ENCODE measurements around the gene UNC45A.

Gene UNC45A

DNA sequence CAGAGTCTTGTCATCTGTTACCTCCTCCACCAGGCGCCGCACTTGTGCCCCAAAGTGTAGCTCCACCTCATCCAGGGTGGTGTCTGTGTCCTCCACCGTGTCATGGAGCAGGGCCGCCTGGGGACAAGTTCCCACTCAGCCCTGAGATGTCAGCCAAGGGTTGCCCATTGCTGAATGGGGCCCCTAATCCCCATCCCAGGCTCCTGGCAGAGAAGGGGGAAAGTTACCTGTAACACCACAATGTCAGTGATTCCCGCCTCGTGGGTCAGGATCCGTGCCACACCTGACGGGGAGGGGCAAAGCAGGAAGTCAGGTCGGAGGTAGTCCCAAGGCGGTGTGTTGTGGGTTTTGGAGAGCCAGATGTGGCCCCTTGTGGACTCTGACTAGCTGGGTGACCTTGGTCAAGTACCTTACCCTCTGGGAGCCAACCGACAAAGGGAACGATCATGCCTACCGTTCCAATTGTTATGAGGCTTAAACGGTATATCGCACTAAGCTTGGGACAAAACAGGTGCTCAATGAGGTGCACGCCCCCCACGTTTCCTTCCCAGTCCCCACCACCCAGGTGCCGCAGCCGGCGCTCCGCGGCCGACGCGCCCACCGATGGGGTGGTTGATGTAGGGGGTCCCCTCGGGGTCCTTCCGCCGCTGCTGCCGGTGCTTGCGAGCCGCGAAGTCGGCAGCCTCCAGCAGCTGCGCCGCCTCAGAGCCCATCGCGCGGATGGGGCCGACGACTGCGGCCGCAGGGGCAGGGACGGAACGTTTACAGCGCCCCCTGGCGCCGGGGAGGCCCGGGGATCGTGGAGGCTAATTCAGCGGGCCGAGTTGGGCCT, 3.0 kb upstream of the UNC45A start, which contains the start of gene HDDC3:
Gene HDDC3, minus strand, starts transcription at position 722 of the 832 bp plus-strand sequence. Its CDS starts 9 bp downstream, at position 713.
- peak; percentile 66 for DNase-seq (ENCODE audit: low read depth)
- H3K4me3 ChIP-seq (ENCODE audit: low read depth, low read length), result peak within 1 kb of the TSS; percentile 91
- TF ChIP-seq, protein P1, sequence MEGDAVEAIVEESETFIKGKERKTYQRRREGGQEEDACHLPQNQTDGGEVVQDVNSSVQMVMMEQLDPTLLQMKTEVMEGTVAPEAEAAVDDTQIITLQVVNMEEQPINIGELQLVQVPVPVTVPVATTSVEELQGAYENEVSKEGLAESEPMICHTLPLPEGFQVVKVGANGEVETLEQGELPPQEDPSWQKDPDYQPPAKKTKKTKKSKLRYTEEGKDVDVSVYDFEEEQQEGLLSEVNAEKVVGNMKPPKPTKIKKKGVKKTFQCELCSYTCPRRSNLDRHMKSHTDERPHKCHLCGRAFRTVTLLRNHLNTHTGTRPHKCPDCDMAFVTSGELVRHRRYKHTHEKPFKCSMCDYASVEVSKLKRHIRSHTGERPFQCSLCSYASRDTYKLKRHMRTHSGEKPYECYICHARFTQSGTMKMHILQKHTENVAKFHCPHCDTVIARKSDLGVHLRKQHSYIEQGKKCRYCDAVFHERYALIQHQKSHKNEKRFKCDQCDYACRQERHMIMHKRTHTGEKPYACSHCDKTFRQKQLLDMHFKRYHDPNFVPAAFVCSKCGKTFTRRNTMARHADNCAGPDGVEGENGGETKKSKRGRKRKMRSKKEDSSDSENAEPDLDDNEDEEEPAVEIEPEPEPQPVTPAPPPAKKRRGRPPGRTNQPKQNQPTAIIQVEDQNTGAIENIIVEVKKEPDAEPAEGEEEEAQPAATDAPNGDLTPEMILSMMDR (IDR thresholded peaks at IDR 0.05; ENCODE audit: control insufficient read depth, extremely low read depth, insufficient read depth), result peak; percentile 95

GRCh38 chr15:90932660-90932991, 2.5 kb upstream of the UNC45A start:
- H3K4me3 ChIP-seq (ENCODE audit: low read depth, low read length), result peak overlapping the region; percentile 91
- no peak for DNase-seq (ENCODE audit: low read depth)

GRCh38 chr15:90933301-90933700, 1.8 kb upstream of the UNC45A start:
- TF ChIP-seq, protein P1 (IDR thresholded peaks at IDR 0.05; ENCODE audit: control insufficient read depth, extremely low read depth, insufficient read depth), result no peak
- H3K4me3 ChIP-seq (ENCODE audit: low read depth, low read length), result no peak overlapping the region
- DNase-seq (ENCODE audit: low read depth), result no peak

More at GRCh38 chr15:90932660-90932991, 2.5 kb upstream of the UNC45A start:
- TF ChIP-seq, protein P1 (IDR thresholded peaks at IDR 0.05; ENCODE audit: control insufficient read depth, extremely low read depth, insufficient read depth), result no peak

DNA sequence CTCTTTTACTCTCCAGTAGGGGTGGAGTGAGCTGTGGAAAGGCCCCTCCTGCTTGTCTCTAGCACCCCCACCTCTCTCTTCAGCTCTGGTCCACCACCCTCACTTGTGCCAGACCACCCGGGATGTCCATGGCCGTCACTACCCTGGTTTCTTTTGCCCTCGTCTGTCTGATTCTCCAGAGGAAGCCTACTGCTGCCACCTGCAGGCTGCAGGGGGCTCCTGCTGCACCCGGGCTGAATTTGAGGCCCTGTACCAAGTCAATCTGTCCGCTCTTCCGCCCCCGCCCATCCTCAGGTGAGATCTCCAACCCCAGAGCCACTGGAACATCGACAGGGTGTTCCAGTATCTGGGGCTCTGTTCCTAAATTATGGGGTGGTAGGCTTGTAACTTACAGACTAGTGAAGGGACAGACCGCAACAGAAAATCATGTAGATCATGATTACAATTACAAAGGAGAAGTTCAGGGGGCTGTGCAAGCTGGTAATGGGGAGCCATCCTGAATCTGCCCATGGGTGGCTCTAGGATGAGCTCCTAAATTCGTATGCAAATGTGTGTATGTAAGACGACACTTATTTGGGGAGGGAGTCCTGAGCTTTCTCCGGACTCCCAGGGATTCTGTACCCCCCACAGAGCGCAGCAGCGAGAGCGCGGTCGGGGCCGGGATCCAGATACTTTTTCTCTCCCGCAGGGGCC, 683 bp upstream of the UNC45A start:
- TF ChIP-seq, protein P1 (IDR thresholded peaks at IDR 0.05; ENCODE audit: control insufficient read depth, extremely low read depth, insufficient read depth), result peak; percentile 88
- peak overlapping the region; percentile 91 for H3K4me3 ChIP-seq (ENCODE audit: low read depth, low read length)
- peak; percentile 67 for DNase-seq (ENCODE audit: low read depth)

DNA sequence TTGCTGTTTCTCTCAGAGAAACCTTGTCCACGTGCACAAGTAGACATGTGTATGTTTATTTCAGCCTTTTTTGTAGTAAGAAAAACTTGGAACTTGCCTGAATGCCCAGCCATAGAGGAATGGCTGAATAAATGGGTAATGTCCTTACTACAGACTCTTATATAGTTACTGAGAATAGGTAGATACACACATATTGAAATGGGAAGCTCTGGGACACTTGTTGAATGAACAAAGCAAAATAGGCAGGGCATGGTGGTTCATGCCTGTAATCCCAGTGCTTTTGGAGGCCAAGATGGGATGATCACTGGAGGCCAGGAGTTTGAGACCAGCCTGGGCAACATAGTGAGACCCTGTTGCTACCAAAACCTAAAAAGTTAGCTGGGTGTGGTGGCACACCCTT, 1.7 kb downstream of the UNC45A start:
- TF ChIP-seq, protein P1 (IDR thresholded peaks at IDR 0.05; ENCODE audit: control insufficient read depth, extremely low read depth, insufficient read depth), result no peak
- no peak for DNase-seq (ENCODE audit: low read depth)
- H3K4me3 ChIP-seq (ENCODE audit: low read depth, low read length), result no peak overlapping the region

GRCh38 chr15:90938261-90938660, 3.2 kb downstream of the UNC45A start:
- DNase-seq (ENCODE audit: low read depth), result no peak
- H3K4me3 ChIP-seq (ENCODE audit: low read depth, low read length), result no peak overlapping the region
- TF ChIP-seq, protein P1 (IDR thresholded peaks at IDR 0.05; ENCODE audit: control insufficient read depth, extremely low read depth, insufficient read depth), result no peak
